ENCODE data around the gene STK11.

STK11 gene

GRCh38 chr19:1159864-1160595 lies 45.5 kb upstream of the STK11 start:
- DNase-seq (ENCODE audit: low read depth), result no peak
- no peak for TF ChIP-seq CTCF (IDR thresholded peaks at IDR 0.05; ENCODE audit: low read length, missing control alignments)

GRCh38 chr19:1161716-1162115 lies 43.9 kb upstream of the STK11 start:
- H3K4me3 ChIP-seq (replicated peaks; ENCODE audit: low read depth, low read length), result no peak overlapping the region
- no peak for TF ChIP-seq CTCF (IDR thresholded peaks at IDR 0.05; ENCODE audit: low read length, missing control alignments)
- peak; percentile 28 for DNase-seq (ENCODE audit: low read depth)

More at GRCh38 chr19:1159864-1160595, 45.5 kb upstream of the STK11 start:
- no peak overlapping the region for H3K4me3 ChIP-seq (replicated peaks; ENCODE audit: low read depth, low read length)

GRCh38 chr19:1162404-1163282 lies 42.9 kb upstream of the STK11 start:
- no peak for DNase-seq (ENCODE audit: low read depth)
- no peak overlapping the region for H3K4me3 ChIP-seq (replicated peaks; ENCODE audit: low read depth, low read length)
- TF ChIP-seq CTCF (IDR thresholded peaks at IDR 0.05; ENCODE audit: low read length, missing control alignments), result no peak

GRCh38 chr19:1163283-1163933 lies 42.2 kb upstream of the STK11 start:
- no peak for TF ChIP-seq CTCF (IDR thresholded peaks at IDR 0.05; ENCODE audit: low read length, missing control alignments)
- H3K4me3 ChIP-seq (replicated peaks; ENCODE audit: low read depth, low read length), result no peak overlapping the region
- no peak for DNase-seq (ENCODE audit: low read depth)

- DNase-seq (ENCODE audit: low read depth), result no peak
- H3K4me3 ChIP-seq (replicated peaks; ENCODE audit: low read depth, low read length), result no peak overlapping the region
- TF ChIP-seq CTCF (IDR thresholded peaks at IDR 0.05; ENCODE audit: low read length, missing control alignments), result no peak
Measured at GRCh38 chr19:1163934-1164683, 41.5 kb upstream of the STK11 start.

Data from fibroblast of pulmonary artery (primary cell).